ES-I3 (cell line): Measurements from ENCODE around the gene TCP10L.

Source experiments
- H3K36me3 ChIP-seq: 2 replicates; pipeline ENCODE4 v1.6.1; 2013; ENCODE audit warnings: mild to moderate bottlenecking, low read length, control low read depth, moderate library complexity; ENCODE audit not compliant: insufficient read depth
- H3K4me1 ChIP-seq: 2 replicates; pipeline ENCODE4 v1.6.1; 2013; ENCODE audit warnings: mild to moderate bottlenecking, control low read depth, low read length; ENCODE audit not compliant: insufficient read depth
- H3K9ac ChIP-seq: 2 replicates; pipeline ENCODE4 v1.6.1; 2013; ENCODE audit warnings: low read depth, mild to moderate bottlenecking, low read length, moderate library complexity
- H3K9me3 ChIP-seq: 2 replicates; pipeline ENCODE4 v1.6.1; 2013; ENCODE audit warnings: mild to moderate bottlenecking, low read length, moderate library complexity; ENCODE audit not compliant: control insufficient read depth, insufficient read depth

Gene TCP10L

GRCh38 chr21:32599526-32599925 lies 14.2 kb upstream of the TCP10L start:
- peaks cover 3% of the 10 kb centered on the region; the same call in 1 of the 2 replicates for H3K36me3 ChIP-seq
- peaks cover 15% of the 10 kb centered on the region for H3K4me1 ChIP-seq

GRCh38 chr21:32599091-32599490 lies 13.8 kb upstream of the TCP10L start:
- peaks cover 12% of the 10 kb centered on the region for H3K4me1 ChIP-seq
- no peak overlapping the region for H3K9ac ChIP-seq
- H3K36me3 ChIP-seq: peaks cover 3% of the 10 kb centered on the region; the same call in 1 of the 2 replicates
- no peaks in the 10 kb centered on the region for H3K9me3 ChIP-seq

More at GRCh38 chr21:32599526-32599925, 14.2 kb upstream of the TCP10L start:
- Histone ChIP-seq H3K9ac (no peak overlapping the region), H3K9me3 (no peaks in the 10 kb centered on the region)

GRCh38 chr21:32597205-32597604 lies 11.9 kb upstream of the TCP10L start:
- Histone ChIP-seq H3K9me3 (no peaks in the 10 kb centered on the region), H3K4me1 (no peaks in the 10 kb centered on the region), H3K36me3 (peaks cover 3% of the 10 kb centered on the region; the same call in 1 of the 2 replicates), H3K9ac (no peak overlapping the region)

- no peaks in the 10 kb centered on the region for H3K9me3 ChIP-seq
- no peak overlapping the region for H3K9ac ChIP-seq
- peaks cover 3% of the 10 kb centered on the region; the same call in 1 of the 2 replicates for H3K36me3 ChIP-seq
- no peaks in the 10 kb centered on the region for H3K4me1 ChIP-seq
These were observed 10.1 kb upstream of the TCP10L start for GRCh38 chr21:32595431-32595830.

- no peak overlapping the region for H3K9ac ChIP-seq
- H3K4me1 ChIP-seq: no peaks in the 10 kb centered on the region
- H3K9me3 ChIP-seq: no peaks in the 10 kb centered on the region
These were observed 8.4 kb upstream of the TCP10L start for GRCh38 chr21:32593690-32594089.

GRCh38 chr21:32592929-32593502 lies 7.7 kb upstream of the TCP10L start:
- Histone ChIP-seq H3K9ac (no peak overlapping the region), H3K36me3 (no peaks in the 10 kb centered on the region), H3K4me1 (no peaks in the 10 kb centered on the region), H3K9me3 (no peaks in the 10 kb centered on the region)

More at GRCh38 chr21:32593690-32594089, 8.4 kb upstream of the TCP10L start:
- H3K36me3 ChIP-seq: no peaks in the 10 kb centered on the region

GRCh38 chr21:32590130-32590529 lies 4.8 kb upstream of the TCP10L start:
- H3K9me3 ChIP-seq: no peaks in the 10 kb centered on the region
- H3K36me3 ChIP-seq: no peaks in the 10 kb centered on the region
- H3K9ac ChIP-seq: no peak overlapping the region
- no peaks in the 10 kb centered on the region for H3K4me1 ChIP-seq

- H3K4me1 ChIP-seq: no peaks in the 10 kb centered on the region
- H3K9ac ChIP-seq: no peak overlapping the region
- H3K9me3 ChIP-seq: no peaks in the 10 kb centered on the region
- no peaks in the 10 kb centered on the region for H3K36me3 ChIP-seq
These were observed 2.3 kb upstream of the TCP10L start for GRCh38 chr21:32587651-32588050.

GRCh38 chr21:32587120-32587519 lies 1.8 kb upstream of the TCP10L start:
- Histone ChIP-seq H3K4me1 (no peaks in the 10 kb centered on the region), H3K9ac (no peak overlapping the region), H3K36me3 (no peaks in the 10 kb centered on the region), H3K9me3 (no peaks in the 10 kb centered on the region)

- no peaks in the 10 kb centered on the region for H3K4me1 ChIP-seq
These were observed 647 bp upstream of the TCP10L start for GRCh38 chr21:32585970-32586369.

GRCh38 chr21:32584472-32584871 lies 851 bp downstream of the TCP10L start:
- no peak overlapping the region for H3K9ac ChIP-seq
- no peaks in the 10 kb centered on the region for H3K4me1 ChIP-seq
- no peaks in the 10 kb centered on the region for H3K9me3 ChIP-seq
- no peaks in the 10 kb centered on the region for H3K36me3 ChIP-seq

More at GRCh38 chr21:32585970-32586369, 647 bp upstream of the TCP10L start:
- Histone ChIP-seq H3K9me3 (no peaks in the 10 kb centered on the region), H3K36me3 (no peaks in the 10 kb centered on the region), H3K9ac (no peak overlapping the region)

GRCh38 chr21:32581732-32582131 lies 3.6 kb downstream of the TCP10L start:
- Histone ChIP-seq H3K9me3 (no peaks in the 10 kb centered on the region), H3K4me1 (no peaks in the 10 kb centered on the region)

GRCh38 chr21:32580949-32581348 lies 4.4 kb downstream of the TCP10L start:
- H3K9ac ChIP-seq: no peak overlapping the region
- no peaks in the 10 kb centered on the region for H3K36me3 ChIP-seq
- no peaks in the 10 kb centered on the region for H3K9me3 ChIP-seq
- H3K4me1 ChIP-seq: no peaks in the 10 kb centered on the region

More at GRCh38 chr21:32581732-32582131, 3.6 kb downstream of the TCP10L start:
- H3K9ac ChIP-seq: no peak overlapping the region
- no peaks in the 10 kb centered on the region for H3K36me3 ChIP-seq

GRCh38 chr21:32578107-32578691 lies 7.1 kb downstream of the TCP10L start:
- Histone ChIP-seq H3K9me3 (no peaks in the 10 kb centered on the region), H3K9ac (no peak overlapping the region), H3K4me1 (peaks cover under 1% of the 10 kb centered on the region; the same call in 1 of the 2 replicates), H3K36me3 (no peaks in the 10 kb centered on the region)

- Histone ChIP-seq H3K36me3 (no peaks in the 10 kb centered on the region), H3K9me3 (no peaks in the 10 kb centered on the region)
These were observed 9.3 kb downstream of the TCP10L start for GRCh38 chr21:32576011-32576410.

More at GRCh38 chr21:32576011-32576410, 9.3 kb downstream of the TCP10L start:
- Histone ChIP-seq H3K4me1 (peaks cover 7% of the 10 kb centered on the region; the same call in 1 of the 2 replicates), H3K9ac (no peak overlapping the region)
